COLO668 (cell line): ENCODE data around the gene FGD5.

Experiments
- DNase-seq: peaks from one replicate; lab custom pipeline; 2025; ENCODE audit not compliant: unreplicated experiment; lab: John Stamatoyannopoulos, UW

FGD5 gene

DNA sequence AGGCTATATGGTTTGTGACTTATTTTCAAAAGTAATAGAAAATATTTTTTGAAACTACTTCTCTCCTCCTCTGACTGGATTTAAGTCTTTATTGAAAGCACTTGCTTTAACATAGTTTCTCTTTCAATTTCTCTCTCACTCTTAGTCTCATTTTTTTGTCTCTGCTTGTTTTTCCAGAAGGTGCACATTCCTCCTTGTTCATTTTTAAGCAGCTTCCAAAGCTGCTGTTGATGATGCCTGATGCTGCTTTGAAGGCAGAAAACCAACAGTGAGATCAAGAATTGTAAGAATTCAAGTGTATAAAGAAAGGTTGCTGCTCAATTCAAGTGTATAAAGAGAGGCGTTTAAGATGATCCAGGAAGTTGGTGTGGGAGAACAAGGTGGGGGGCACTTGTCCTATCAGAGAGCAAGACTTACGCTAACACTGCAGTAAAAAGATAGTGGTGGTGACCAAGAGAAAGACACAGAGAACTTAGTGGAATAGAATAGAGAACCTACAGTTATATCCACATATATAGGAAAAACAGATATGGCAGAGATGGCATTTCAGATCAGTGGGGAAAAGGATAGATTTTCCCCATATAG lies 140.7 kb downstream of the FGD5 start:
- DNase-seq, result no peak

- DNase-seq, result no peak
These were observed 144.0 kb downstream of the FGD5 start for GRCh38 chr3:14962762-14963161.

- no peak for DNase-seq
These were observed 148.5 kb downstream of the FGD5 start for GRCh38 chr3:14967285-14967684.

DNA sequence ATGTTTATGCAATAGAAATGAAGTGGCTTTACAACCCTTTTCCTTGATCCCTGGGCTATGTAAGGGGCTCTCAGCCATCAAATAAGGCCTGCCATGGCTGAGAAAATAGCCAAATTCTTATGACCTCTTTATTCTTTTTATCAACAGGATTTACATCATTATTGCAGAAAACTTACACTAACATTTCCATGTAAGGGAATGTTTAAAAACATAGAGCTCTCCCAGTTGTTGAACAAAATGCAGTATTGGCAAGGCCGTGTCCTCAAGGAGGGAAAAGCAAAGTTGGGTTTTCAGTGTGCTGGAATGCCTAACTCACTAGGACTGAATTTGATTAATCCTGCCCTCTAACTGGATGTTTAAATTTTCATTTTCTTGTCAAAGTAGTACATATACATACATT lies 150.9 kb downstream of the FGD5 start:
- DNase-seq, result no peak

DNA sequence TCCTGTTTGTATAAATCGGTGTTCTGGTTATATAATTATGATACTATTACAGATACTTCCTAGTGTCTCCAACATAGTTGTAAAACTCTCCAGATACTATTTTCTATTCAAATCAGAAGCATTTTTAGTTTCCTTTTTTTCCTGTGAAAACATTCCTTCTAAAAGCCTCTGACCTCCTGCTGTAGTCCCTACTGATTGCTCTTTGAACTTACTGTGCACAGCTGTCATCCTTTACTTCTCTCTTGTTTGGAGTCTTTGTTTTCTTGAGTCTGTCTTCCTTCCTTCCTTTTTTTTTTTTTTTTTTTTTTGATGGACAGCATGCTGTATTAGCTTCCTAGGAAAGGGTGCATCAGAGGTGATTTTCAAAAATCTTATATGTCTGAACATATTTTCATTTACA lies 157.6 kb downstream of the FGD5 start:
- no peak for DNase-seq

- no peak for DNase-seq
These were observed 161.9 kb downstream of the FGD5 start for GRCh38 chr3:14980689-14981088.
